Retinal pigment epithelial cell (primary cell): ENCODE data around the gene MR1.
A peak's percentile ranks its signal among the peaks of the same experiment; 100 is the strongest.

Experiments
- DNase-seq: peaks from one replicate; pipeline ENCODE4 v3.0.0-alpha.2; 2010; ENCODE audit warnings: low read depth
- H3K4me3 ChIP-seq: 2 replicates; pipeline ENCODE4 v1.5.1; 2011; ENCODE audit warnings: mild to moderate bottlenecking, low read length, control low read depth, moderate library complexity
- CTCF ChIP-seq: conservative IDR thresholded peaks from 2 replicates; pipeline ENCODE4 v1.5.1; 2011; ENCODE audit warnings: low read depth, low read length, control low read depth, inconsistent platforms

Gene MR1

GRCh38 chr1:181087400-181087901 lies 53.7 kb downstream of the MR1 start:
- DNase-seq, result no peak
- no peak for TF ChIP-seq CTCF
- H3K4me3 ChIP-seq, result no peak overlapping the region

- TF ChIP-seq CTCF, result no peak
- DNase-seq, result peak; percentile 78
- H3K4me3 ChIP-seq, result peak within 1 kb of the TSS; percentile 73
These were observed 54.6 kb downstream of the MR1 start, which contains the start of gene IER5 for GRCh38 chr1:181088079-181089016. TSS of gene IER5 (plus strand) at chr1:181088700. CDS start at chr1:181088903, 203 bp downstream.

DNA sequence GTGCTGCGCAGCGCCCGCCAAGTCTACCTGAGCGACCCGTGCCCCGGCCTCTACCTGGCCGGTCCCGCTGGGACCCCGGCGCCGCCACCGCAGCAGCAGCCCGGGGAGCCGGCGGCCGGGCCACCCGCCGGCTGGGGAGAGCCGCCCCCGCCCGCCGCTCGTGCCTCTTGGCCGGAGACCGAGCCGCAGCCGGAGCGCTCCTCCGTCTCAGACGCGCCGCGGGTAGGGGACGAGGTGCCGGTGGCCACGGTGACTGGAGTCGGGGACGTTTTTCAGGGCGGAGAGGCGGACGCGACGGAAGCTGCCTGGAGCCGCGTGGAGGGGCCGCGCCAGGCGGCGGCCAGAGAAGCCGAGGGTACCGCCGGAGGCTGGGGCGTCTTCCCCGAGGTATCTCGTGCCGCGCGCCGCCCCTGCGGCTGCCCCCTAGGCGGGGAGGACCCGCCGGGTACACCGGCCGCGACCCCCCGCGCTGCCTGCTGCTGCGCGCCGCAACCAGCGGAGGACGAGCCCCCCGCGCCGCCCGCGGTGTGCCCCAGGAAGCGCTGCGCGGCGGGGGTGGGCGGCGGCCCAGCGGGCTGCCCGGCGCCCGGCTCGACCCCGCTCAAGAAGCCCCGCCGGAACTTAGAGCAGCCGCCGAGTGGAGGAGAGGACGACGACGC lies 55.4 kb downstream of the MR1 start:
- DNase-seq, result no peak
- TF ChIP-seq CTCF, result no peak
- H3K4me3 ChIP-seq, result peak overlapping the region; percentile 73

DNA sequence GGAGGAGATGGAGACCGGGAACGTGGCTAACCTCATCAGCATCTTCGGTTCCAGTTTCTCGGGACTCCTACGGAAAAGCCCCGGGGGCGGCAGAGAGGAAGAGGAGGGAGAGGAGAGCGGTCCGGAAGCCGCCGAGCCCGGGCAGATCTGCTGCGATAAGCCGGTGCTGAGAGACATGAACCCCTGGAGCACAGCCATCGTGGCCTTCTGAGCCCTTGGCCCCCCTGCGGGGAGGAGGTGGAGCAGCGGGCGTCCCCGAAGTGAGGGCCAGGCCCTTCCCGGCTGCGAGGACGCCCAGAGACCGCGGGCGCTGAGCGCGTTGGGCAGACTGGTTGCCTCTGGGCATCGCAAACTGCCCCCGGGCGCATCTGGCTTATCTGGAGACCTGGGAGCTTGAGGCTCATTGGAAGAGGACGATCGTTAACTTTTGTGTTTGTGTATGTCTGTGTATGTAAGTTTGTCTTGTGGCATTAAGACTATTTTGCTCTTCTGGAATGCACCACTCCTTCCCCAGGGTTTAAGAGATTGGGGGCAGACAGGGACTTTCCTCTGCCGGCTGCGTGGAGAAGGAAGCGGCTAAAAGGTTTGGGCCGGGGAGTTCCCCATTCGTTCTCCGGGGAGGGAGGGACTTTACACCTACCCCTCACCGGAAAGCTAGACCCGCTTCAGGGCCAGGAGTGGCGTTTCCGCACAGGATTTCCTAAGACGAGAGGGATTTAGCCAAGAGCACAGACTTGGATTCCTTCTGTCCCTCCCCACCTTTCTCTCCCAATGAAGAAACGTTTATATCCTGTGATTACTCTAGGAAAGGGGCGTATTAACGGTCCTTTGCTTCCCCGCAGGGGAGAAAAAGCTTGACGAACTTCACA lies 56.1 kb downstream of the MR1 start:
- DNase-seq, result no peak

GRCh38 chr1:181090641-181091126 lies 56.9 kb downstream of the MR1 start:
- DNase-seq, result no peak
- H3K4me3 ChIP-seq, result peak overlapping the region; percentile 73
- no peak for TF ChIP-seq CTCF

More for the DNA sequence above, 56.1 kb downstream of the MR1 start:
- no peak for TF ChIP-seq CTCF
- H3K4me3 ChIP-seq, result peak overlapping the region; percentile 73

DNA sequence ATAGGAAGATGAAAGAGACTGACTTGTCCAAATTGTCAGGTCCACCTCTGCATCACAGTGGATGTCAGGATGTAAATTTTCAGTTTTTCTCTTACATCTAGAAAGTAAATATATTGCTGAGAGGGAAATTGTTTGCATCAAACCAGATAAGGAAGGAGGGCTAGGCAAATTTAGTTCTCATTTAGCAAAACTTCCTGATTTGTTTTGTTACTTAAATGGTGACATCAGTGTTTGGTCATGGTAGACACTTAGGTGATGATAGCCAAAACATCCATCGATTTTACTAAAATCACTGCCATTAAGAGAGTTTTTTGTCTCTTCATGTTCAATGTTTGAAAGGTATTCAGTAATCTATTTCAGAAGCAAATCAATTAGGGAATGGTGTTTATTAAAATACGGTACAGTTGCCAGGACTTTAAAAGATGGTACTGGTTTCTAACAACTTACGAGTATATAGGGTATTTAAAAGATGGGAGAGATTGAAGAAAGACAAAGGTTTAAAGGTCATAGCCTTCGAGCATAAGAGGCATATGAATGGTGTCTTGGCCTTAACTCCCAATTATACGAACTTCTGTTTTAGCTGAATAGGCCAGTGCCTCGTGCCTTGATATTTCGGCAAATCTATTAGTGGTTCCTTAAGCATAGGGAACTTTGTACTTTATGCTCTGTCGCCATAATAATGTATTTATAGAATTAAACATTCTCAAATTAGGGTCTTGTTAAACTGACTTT lies 57.7 kb downstream of the MR1 start:
- DNase-seq, result no peak
- no peak for TF ChIP-seq CTCF
- H3K4me3 ChIP-seq, result no peak overlapping the region
